Measurements from ENCODE around the gene MAPRE3.
A peak's percentile ranks its signal among the peaks of the same experiment; 100 is the strongest.

MAPRE3 gene

GRCh38 chr2:27014771-27015433, 44.5 kb downstream of the MAPRE3 start:
- no peak for DNase-seq (ENCODE audit: low read depth)

DNA sequence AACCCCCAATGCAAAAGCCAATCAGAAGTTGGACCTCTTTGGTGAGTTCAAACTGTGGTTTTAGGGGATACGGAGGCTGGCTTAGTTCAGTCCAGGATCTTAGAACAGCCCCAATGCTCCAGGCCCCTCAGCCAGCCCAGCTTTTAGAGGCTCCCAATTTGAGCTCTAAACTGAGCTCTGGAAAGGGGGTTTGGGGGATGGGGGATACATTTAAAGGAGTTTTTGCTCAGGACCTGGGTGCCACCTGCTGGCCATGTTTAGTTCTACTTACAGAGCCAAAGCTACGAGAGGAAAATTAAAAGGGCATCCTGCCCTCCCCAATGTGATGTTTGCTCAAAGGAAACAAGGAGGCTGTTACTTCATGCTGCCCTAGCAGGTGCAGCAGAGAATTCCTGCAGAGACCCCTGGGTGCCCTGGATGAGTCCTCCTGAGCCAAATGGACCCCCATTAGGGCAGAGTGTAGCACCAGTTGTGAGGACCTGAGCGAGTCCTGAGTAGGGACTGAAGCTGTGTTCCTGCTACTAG, 46.4 kb downstream of the MAPRE3 start:
- DNase-seq (ENCODE audit: low read depth) = peak; percentile 32

DNA sequence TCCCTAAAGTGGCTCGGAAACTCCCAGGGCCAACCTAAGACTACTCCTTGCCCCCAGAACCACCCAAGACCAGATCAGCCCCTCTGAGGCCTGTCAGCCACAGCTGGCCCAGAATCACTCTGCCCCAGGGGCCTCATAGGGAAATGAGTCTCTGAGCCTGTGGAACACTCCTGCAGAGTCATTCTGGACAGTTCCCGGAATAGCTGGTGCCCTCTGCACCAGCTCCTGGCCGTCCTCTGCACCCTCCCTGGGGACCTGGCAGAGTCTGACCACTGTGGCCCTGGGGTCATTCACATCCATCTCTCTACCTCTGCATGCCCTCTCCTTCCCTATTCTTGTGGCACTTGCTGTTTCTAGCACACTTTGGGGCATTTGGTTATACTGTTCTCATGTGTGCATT, 47.7 kb downstream of the MAPRE3 start:
- DNase-seq (ENCODE audit: low read depth) = no peak

- DNase-seq (ENCODE audit: low read depth) = no peak
Measured at GRCh38 chr2:27019459-27019858, 49.0 kb downstream of the MAPRE3 start.

DNA sequence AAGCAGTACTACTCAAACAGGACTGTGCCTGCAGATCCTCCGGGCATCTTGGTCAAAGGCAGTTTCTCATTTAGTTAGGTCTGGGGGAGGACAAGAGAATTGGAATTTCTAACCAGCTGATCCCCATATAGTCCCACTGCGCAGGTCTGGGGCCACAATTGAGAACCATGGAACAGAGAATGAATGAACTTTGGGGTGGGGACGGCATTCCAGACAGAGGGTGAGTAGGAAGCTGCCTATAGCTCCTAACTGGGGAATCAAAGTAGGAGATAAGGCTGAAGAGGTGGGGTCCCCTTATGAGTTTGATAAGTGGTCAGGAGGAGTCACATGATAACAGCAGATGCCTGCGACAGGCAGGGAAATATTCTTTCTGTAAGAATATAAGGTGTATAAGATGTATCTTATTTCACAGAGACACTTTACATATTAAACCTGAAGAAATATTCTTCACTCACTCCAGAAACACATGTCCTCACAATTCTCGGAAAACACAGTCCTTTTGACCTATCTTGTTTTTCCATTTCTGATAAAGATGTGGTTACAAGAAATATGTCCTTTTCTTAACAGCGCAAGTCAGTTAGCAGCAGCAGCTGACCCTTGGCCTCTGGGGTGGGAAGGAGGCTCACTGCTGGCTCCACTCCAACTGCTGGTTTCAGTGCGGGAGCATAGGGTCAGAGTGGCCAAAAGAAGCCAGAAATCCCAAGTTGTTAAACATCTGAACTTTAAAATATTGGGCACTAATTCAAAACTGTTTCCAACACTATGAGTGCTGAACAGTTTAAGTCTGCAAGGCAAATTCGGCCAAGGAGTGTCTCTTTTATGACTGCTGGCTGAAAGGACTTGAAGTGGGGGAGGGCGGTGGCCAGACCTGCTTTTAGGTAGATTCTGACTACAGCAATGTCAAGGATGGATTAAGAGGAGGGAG, 49.8 kb downstream of the MAPRE3 start:
- no peak for DNase-seq (ENCODE audit: low read depth)

DNA sequence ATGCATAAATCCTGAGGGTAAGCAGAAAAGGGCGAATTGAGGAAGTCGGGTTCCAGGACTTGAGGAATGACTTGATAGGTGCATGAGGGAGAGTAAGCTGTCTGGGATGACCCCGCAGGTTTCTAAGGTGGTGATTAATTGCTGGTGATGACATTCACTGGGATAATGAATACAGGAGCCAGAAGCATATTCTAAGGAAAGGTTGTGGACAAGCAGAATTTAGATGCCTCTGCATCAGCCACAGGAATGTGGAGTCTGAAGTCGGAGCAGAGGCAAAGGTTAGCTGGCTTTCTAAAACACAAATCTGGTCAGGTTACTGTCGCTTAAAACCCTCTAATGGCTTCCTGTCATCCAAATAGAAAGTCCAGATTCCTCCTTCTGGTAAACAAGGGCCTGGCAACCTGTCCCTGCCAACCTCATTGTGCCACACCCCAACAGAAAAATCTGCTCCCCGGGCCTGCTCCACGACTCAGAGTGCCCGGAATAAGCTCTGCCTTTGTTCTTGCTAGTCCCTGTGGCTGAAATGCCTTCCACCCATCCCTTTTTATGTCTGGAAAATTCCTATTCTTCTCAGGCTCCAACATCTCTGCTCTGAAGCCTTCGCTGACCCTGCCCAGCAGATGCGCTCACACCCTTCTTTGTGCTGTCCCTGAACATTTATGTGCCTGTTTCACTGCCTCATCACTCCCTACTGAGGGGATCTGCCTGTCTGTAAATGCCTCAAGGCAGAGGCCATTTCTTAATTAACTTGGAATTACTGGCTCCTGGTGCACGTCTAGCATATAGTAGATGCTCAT, 51.0 kb downstream of the MAPRE3 start:
- DNase-seq (ENCODE audit: low read depth) = no peak

DNA sequence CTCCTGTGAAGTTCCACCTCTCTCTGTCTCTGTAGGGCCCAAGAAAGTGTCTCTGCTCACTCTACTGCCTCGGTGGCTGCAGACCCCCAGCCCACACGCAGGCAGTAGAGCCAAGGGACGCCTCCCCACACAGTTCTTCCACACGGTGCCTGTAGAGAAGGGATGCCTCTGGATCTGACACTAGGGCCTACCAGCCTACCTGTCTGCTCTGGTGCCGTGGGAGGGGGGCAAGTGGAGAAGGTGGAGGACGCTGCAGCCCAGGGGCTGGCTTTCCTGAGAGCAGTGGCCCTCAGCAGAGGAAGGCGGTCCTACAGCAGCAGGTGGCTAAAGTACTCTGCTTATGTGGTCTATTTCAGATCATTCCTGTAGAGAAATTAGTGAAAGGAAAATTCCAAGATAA, 53.3 kb downstream of the MAPRE3 start:
- DNase-seq (ENCODE audit: low read depth) = no peak

DNA sequence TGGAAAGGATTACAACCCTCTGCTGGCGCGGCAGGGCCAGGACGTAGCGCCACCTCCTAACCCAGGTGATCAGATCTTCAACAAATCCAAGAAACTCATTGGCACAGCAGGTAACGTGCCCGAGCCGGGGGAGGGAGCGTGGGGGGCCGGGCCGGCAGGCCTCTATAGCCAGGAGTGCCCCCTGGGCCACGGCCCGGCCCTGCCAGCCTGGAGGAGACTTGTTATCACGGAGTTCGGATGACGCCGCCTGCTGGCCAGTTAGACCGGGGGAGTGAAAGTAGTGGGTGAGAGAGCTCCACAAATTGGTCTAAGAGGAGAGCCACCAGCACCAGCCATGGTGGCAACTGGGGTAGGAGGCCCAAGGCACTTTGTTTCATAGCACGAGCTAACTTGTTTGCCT, 53.8 kb downstream of the MAPRE3 start:
- DNase-seq (ENCODE audit: low read depth) = no peak

DNA sequence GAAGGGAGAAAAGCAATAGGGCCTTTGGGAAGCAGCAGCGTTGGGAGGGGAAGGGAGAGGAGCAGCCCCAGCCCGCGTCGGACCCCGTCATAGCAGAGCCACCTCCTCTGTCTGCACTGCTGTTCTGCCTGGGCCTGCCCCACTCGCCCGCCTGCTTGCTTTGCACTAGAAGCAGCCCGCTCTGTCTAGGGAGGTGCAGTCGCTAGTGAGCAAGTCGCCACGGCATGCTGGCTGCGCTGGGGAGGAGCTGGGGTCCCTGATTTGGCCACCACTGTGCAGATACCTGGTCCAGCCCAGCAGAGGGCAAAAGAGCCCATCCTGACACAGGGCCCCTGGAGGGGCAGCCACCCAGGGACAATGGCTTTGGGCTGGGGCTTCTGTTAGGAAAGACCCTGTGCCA, 54.4 kb downstream of the MAPRE3 start:
- no peak for DNase-seq (ENCODE audit: low read depth)

GRCh38 chr2:27025281-27025800, 54.9 kb downstream of the MAPRE3 start:
- DNase-seq (ENCODE audit: low read depth) = no peak

DNA sequence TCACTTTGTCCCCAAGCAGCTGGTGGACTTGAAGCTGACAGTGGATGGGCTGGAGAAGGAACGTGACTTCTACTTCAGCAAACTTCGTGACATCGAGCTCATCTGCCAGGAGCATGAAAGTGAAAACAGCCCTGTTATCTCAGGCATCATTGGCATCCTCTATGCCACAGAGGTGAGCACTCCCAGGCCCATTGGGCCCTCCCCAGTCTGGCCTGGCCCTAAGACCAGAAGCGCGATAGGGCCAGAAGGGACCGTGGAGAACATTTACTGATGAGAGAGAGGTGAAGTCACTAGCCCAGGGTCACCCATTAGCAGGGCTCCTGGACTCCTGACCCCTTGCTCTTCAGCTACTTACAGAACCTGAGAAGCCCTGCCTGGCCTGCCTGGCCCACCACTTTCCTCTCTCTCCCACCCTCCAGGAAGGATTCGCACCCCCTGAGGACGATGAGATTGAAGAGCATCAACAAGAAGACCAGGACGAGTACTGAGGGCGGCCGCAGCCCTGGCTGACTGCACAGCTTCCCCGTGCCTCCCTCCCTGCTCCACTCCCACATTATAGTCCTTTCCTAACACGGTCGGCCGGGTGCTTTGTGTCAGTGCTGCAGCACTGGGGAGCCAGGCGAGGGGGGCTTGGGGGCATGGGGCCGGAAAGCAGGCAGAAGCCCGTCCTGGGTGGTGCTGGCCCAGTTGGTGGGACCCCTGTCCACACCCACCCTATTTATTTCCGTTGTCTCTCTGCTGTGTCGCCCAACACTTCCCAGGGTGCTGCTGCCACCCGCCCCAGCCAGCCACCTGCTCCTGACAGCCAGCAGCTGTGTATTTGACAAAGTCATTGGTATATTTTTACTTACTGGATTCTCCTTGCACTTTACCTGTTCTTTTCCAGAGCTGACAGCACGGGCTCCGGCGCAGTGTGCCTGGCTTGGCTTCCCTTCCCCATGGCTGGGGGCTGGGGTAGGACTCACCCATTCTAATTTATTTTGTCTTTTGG, 55.7 kb downstream of the MAPRE3 start:
- no peak for DNase-seq (ENCODE audit: low read depth)

- no peak for DNase-seq (ENCODE audit: low read depth)
Measured at GRCh38 chr2:27027211-27027651, 56.8 kb downstream of the MAPRE3 start.

DNA sequence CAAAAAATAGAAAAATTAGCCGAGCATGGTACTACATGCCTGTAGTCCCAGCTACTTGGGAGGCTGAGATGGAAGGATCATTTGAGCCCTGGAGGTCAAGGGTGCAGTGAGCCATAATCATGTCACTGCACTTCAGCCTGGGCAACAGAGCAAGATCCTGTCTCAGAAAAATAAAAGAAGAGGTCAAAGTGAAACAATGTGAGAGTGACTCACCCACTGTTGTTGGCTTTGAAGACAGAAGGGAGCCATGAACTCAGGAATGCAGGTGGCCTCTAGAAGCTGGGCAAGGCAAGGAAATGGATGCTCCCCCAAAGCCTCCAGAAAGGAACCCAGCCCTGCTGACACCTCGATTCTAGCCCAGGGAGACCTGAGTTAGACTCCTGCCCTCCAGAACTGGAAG, 58.6 kb downstream of the MAPRE3 start:
- DNase-seq (ENCODE audit: low read depth) = no peak

DNA sequence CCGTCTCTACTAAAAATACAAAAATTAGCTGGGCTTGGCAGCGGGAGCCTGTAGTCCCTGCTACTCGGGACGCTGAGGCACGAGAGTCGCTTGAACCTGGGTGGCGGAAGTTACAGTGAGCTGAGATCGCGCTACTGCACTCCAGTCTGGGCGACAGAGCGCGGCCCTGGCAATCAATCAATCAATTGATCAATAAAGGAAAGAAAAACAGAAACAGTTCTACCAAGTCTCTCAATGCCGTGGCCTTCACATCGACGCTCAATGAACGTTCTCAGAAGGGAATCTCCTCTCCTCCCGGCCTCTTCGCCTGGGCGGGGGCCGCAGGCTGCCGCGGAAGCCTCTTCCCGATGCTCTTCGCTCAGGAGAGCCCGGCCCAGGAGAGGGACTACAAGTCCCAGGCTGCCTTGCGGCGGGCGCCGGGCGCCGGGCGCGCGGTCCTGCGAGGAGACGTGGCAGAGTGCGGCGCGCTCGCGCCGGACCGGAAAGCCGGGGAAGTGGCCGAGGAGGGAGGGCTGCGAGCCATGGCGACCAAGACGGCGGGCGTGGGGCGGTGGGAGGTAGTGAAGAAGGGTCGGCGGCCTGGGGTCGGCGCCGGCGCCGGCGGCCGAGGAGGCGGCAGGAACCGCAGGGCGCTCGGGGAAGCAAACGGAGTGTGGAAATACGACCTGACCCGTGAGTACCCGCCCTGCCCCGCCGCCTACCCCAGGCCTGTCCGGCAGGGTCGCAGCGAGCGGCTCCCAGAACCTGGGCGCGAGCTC, 62.2 kb downstream of the MAPRE3 start, which contains the start of gene TMEM214:
Gene TMEM214 (plus strand): TSS at position 471 of the 758 bp plus-strand sequence. CDS start 51 bp downstream, at position 522.
- peak; percentile 64 for DNase-seq (ENCODE audit: low read depth)

- DNase-seq (ENCODE audit: low read depth) = no peak
Measured at GRCh38 chr2:27033253-27033852, 62.9 kb downstream of the MAPRE3 start.

DNA sequence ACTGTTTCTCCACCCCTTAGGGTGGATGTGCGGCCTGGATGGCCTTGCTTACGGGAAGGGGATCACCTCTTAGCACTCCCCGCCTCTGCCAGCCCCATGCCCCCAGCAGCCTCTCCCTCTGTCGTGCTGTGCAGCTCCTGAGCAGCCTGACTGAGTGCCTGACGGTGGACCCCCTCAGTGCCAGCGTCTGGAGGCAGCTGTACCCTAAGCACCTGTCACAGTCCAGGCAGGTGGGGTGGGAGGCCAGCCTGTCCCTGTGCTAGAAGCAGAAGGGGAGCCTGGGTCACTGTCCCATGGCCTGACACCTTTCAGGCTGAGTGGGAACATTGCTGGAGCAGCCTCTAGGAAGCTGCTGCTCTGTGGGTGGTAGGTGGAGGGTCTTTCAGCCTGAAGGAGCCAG, 67.6 kb downstream of the MAPRE3 start:
- DNase-seq (ENCODE audit: low read depth) = no peak

DNA sequence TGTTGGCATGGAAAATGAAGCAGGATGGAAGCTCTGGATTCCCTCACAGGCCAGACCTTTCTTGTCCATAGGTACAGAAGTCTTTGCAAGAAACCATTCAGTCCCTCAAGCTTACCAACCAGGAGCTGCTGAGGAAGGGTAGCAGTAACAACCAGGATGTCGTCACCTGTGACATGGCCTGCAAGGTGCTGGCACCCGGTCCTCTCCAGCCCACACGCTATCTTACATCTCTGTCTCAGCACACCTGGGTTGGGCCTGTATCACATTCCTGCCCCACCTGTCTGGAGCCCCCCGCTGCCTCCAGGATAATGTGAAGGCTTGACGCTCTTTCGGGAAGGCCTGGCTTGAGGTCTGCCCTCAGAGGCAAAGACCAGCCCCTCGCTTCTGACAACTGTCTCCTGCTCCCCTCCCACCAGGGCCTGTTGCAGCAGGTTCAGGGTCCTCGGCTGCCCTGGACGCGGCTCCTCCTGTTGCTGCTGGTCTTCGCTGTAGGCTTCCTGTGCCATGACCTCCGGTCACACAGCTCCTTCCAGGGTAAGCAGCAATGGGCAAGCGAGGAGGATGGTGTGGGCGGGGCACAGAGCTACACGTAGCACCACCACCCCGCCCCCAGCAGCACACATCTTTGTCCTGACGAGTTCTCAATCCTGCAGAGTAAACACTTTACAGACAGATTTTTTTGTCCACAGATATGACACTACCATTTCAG, 68.3 kb downstream of the MAPRE3 start:
- no peak for DNase-seq (ENCODE audit: low read depth)

DNA sequence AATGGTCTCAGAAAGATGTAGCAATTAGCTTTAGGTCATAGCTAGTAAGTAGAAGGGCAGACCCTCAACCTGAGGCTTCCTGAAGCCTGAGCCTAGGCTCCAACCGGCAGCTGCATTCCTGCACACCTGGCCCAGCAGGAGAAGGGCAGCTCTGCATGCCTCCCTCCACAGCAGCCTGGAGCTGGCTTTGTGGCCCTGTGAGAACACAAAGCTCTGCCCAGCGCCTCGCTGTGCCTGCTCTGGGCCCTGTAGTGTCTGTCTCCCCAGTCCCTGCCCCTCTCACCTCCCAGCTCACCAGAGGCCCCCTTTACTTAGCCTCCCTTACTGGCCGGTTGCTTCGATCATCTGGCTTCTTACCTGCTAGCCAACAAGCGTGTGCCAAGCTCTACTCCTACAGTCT, 69.0 kb downstream of the MAPRE3 start:
- no peak for DNase-seq (ENCODE audit: low read depth)

- DNase-seq (ENCODE audit: low read depth) = no peak
Measured at GRCh38 chr2:27039871-27040270, 69.4 kb downstream of the MAPRE3 start.
